H1 (cell line): ENCODE data around the gene TC2N. TPM values are rescaled to one million over a fixed set of nuclear protein-coding genes. Genes with fewer than 3 reads are reported as not detected.

ENCODE experiments used
- CHD7 ChIP-seq: fragments of 300-600 bp; sonication (generic); IDR thresholded peaks from 2 replicates; pipeline ENCODE4 v1.7.1; 2012; ENCODE audit warnings: low read length, moderate library complexity, mild to moderate bottlenecking, inconsistent platforms; ENCODE audit not compliant: insufficient replicate concordance
- FOSL1 ChIP-seq: IDR thresholded peaks from 2 replicates; pipeline ENCODE4 v1.6.1; 2011; ENCODE audit warnings: mild to moderate bottlenecking, low read depth, low read length, moderate library complexity; ENCODE audit not compliant: insufficient read depth
- JUND ChIP-seq: IDR thresholded peaks from 2 replicates; pipeline ENCODE4 v1.6.1; 2011; ENCODE audit warnings: mild to moderate bottlenecking, improper control_type of control experiment, low read length
- KDM5A ChIP-seq: fragments of 200-600 bp; IDR thresholded peaks from 2 replicates; pipeline ENCODE4 v1.7.1; 2012; ENCODE audit warnings: mild to moderate bottlenecking, low read length, inconsistent platforms, mixed read lengths
- NANOG ChIP-seq: IDR thresholded peaks from 2 replicates; pipeline ENCODE4 v1.6.1; 2011; ENCODE audit warnings: low read length, low read depth, mild to moderate bottlenecking, inconsistent platforms; ENCODE audit not compliant: insufficient read depth, poor library complexity, severe bottlenecking
- PHF8 ChIP-seq: fragments of 200-600 bp; sonication (generic); conservative IDR thresholded peaks from 2 replicates; pipeline ENCODE4 v1.7.1; 2012; ENCODE audit warnings: low read depth, mild to moderate bottlenecking, inconsistent platforms, low read length, moderate library complexity
- RFX5 ChIP-seq: IDR thresholded peaks from 2 replicates; pipeline ENCODE4 v1.6.1; 2011; ENCODE audit warnings: low read depth, low read length, improper control_type of control experiment, borderline replicate concordance
- SP2 ChIP-seq: IDR thresholded peaks from 2 replicates; pipeline ENCODE4 v1.6.1; 2012; ENCODE audit warnings: mild to moderate bottlenecking, low read length, inconsistent platforms
- TAF7 ChIP-seq: optimal IDR thresholded peaks from 2 replicates; pipeline ENCODE3; 2011; ENCODE audit warnings: low read depth, mild to moderate bottlenecking, inconsistent platforms, low read length, moderate library complexity, borderline replicate concordance
- TEAD4 ChIP-seq: IDR thresholded peaks from 2 replicates; pipeline ENCODE4 v1.6.1; 2012; ENCODE audit warnings: low read depth, low read length, inconsistent platforms, mixed read lengths
- YY1 ChIP-seq: IDR thresholded peaks from 2 replicates; pipeline ENCODE4 v1.6.1; 2011; ENCODE audit warnings: low read depth, mild to moderate bottlenecking, low read length
- polyA plus RNA-seq, 7 experiments: library from polyadenylated mRNA; depleted of rRNA in 3 of 7; stranded (reverse) in 5 of 7; unstranded in 2 of 7; fragments of >200 nt in 5 of 7; fragments of 200-250 nt in 2 of 7; gene quantifications; 1 replicate in 5 of 7; 2 replicates in 1 of 7; 4 replicates in 1 of 7; pipeline versions ENCODE4 v1.2.1 to v1.2.3, GENCODE V29; 2011 to 2013; ENCODE audit warnings: missing spikeins in 2 of 7, mixed read lengths in 2 of 7
- total RNA-seq: library from RNA; stranded (reverse); fragmentation: NEBNext Ultra II Directional; extraction: Animal tissue kit (Norgen Biotek cat#: 25700); gene quantifications from 2 replicates; pipeline ENCODE4 v1.2.1, GENCODE V29; 2021
- TF ChIP-seq, protein P1 (sequence below): IDR thresholded peaks from 2 replicates; pipeline ENCODE4 v1.6.1; 2012; ENCODE audit warnings: inconsistent platforms

The TC2N gene
- total and polyA plus RNA-seq, 2 of the 8 experiments (the other 6 are each of a cell fraction or from before 2014, with no cell fraction given): 9.7 to 36.2 TPM

DNA sequence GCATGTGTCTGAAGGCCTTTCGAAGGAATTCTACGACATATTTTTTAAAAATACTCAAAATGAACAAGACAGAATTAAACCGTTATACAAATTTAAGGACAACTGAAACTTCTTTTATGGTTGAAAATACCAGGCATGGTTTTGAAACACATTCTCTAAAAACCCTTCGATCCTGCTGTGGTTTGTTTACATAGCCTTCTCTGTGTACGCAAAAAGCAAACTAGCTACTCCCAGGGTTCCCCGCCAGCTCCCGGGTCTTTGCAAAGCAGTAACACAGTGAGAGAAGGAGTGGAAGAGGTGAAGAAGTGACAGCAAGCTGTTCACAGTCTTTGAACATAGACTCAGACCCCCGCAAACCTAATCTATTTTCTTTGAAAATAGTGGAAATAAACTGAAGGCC, 2.2 kb upstream of the TC2N start (continued):
- TF ChIP-seq CHD7: no peak
- TF ChIP-seq JUND: no peak
- TF ChIP-seq, protein P1, sequence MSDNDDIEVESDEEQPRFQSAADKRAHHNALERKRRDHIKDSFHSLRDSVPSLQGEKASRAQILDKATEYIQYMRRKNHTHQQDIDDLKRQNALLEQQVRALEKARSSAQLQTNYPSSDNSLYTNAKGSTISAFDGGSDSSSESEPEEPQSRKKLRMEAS: no peak
- TF ChIP-seq YY1: no peak
- TF ChIP-seq NANOG: no peak
- no peak for TF ChIP-seq TAF7
- TF ChIP-seq SP2: no peak
- TF ChIP-seq PHF8: no peak
- no peak for TF ChIP-seq TEAD4
- TF ChIP-seq FOSL1: no peak
- no peak for TF ChIP-seq RFX5
- TF ChIP-seq KDM5A: no peak
